Neuronal stem cell (in vitro differentiated cells): ENCODE results near the gene RORC.

Source experiments
- DNase-seq: peaks from one replicate; pipeline ENCODE4 v3.0.0-alpha.2; 2013; ENCODE audit warnings: low spot score
- H2AFZ ChIP-seq: one replicate; pipeline ENCODE4 v1.6.1; 2013; ENCODE audit warnings: mild to moderate bottlenecking, low read length, inconsistent platforms
- H2AK5ac ChIP-seq: 2 replicates; pipeline ENCODE4 v1.6.1; 2013; ENCODE audit warnings: low read depth, mild to moderate bottlenecking, inconsistent platforms, low read length, moderate library complexity, mixed read lengths
- H2BK120ac ChIP-seq: 2 replicates; pipeline ENCODE4 v1.6.1; 2013; ENCODE audit warnings: low read depth, mild to moderate bottlenecking, inconsistent platforms, low read length, moderate library complexity, mixed read lengths
- H2BK12ac ChIP-seq: one replicate; pipeline ENCODE4 v1.6.1; 2013; ENCODE audit warnings: low read length, inconsistent platforms
- H2BK15ac ChIP-seq: 2 replicates; pipeline ENCODE4 v1.6.1; 2013; ENCODE audit warnings: mild to moderate bottlenecking, low read length, inconsistent platforms, mixed read lengths
- H2BK5ac ChIP-seq: one replicate; pipeline ENCODE4 v1.6.1; 2013; ENCODE audit warnings: inconsistent platforms, mild to moderate bottlenecking, low read length, moderate library complexity
- H3K14ac ChIP-seq: one replicate; pipeline ENCODE4 v1.6.1; 2013; ENCODE audit warnings: low read length, inconsistent platforms
- H3K18ac ChIP-seq: 2 replicates; pipeline ENCODE4 v1.6.1; 2013; ENCODE audit warnings: low read length, inconsistent platforms
- H3K23ac ChIP-seq: 2 replicates; pipeline ENCODE4 v1.6.1; 2013; ENCODE audit warnings: low read depth, mild to moderate bottlenecking, mixed read lengths, low read length, inconsistent platforms; ENCODE audit not compliant: poor library complexity
- H3K27ac ChIP-seq: replicated peaks from 3 replicates; pipeline ENCODE4 v1.5.1; 2013; ENCODE audit warnings: low read length, inconsistent platforms
- H3K27me3 ChIP-seq, 3 experiments: 2 replicates each; pipeline ENCODE4 v1.6.1; 2013; ENCODE audit warnings: low read length in 3 of 3, mild to moderate bottlenecking in 2 of 3, inconsistent platforms in 1 of 3, low read depth in 1 of 3, mixed read lengths in 1 of 3, moderate library complexity in 1 of 3; ENCODE audit not compliant: control insufficient read depth in 3 of 3, insufficient read depth in 3 of 3
- H3K36me3 ChIP-seq, 2 donors: replicated peaks in 1 of 2; 2 replicates each; pipeline ENCODE4 v1.6.1; 2013; ENCODE audit warnings: low read length in 2 of 2; ENCODE audit not compliant: control insufficient read depth in 2 of 2, insufficient read depth in 2 of 2
- H3K4ac ChIP-seq: 2 replicates; pipeline ENCODE4 v1.6.1; 2013; ENCODE audit warnings: inconsistent platforms, mild to moderate bottlenecking, low read length, moderate library complexity
- H3K4me1 ChIP-seq, 2 donors: 1 replicate in 1 of 2; 2 replicates in 1 of 2; pipeline ENCODE4 v1.6.1; 2013; ENCODE audit warnings: low read length in 2 of 2, low read depth in 1 of 2; ENCODE audit not compliant: control insufficient read depth in 2 of 2, insufficient read depth in 1 of 2
- H3K4me2 ChIP-seq: one replicate; pipeline ENCODE4 v1.6.1; 2013; ENCODE audit warnings: mild to moderate bottlenecking, low read length, inconsistent platforms; ENCODE audit not compliant: insufficient read depth, poor library complexity, severe bottlenecking
- H3K4me3 ChIP-seq, 2 donors: 2 replicates each; pipeline ENCODE4 v1.5.1; 2013; ENCODE audit warnings: low read length in 2 of 2, mild to moderate bottlenecking in 2 of 2, inconsistent platforms in 1 of 2, moderate library complexity in 1 of 2
- H3K79me1 ChIP-seq: one replicate; pipeline ENCODE4 v1.6.1; 2013; ENCODE audit warnings: low read depth, mild to moderate bottlenecking, inconsistent platforms, low read length, moderate library complexity
- H3K9ac ChIP-seq: one replicate; pipeline ENCODE4 v1.6.1; 2013; ENCODE audit warnings: mild to moderate bottlenecking, low read depth, low read length, inconsistent platforms; ENCODE audit not compliant: poor library complexity
- H3K9me3 ChIP-seq, 2 donors: replicated peaks in 1 of 2; 2 replicates each; pipeline versions ENCODE3 to v1.6.1; 2013; ENCODE audit warnings: low read length in 2 of 2, mild to moderate bottlenecking in 2 of 2, inconsistent platforms in 1 of 2, low read depth in 1 of 2, mixed read lengths in 1 of 2, moderate library complexity in 1 of 2; ENCODE audit not compliant: control insufficient read depth in 2 of 2, insufficient read depth in 1 of 2
- H4K8ac ChIP-seq: one replicate; pipeline ENCODE4 v1.6.1; 2013; ENCODE audit warnings: low read depth, mild to moderate bottlenecking, inconsistent platforms, low read length, moderate library complexity
- H4K91ac ChIP-seq: one replicate; pipeline ENCODE4 v1.6.1; 2013; ENCODE audit warnings: low read length, low read depth, mild to moderate bottlenecking, inconsistent platforms; ENCODE audit not compliant: poor library complexity
- WGBS, 2 donors: extraction: QIAGEN DNeasy Blood & Tissue Kit; methylation state at CpG; one replicate each; pipeline ENCODE4 v1.1.7; 2013; ENCODE audit warnings: missing lambda C conversion rate in 2 of 2, mixed read lengths in 1 of 2; ENCODE audit not compliant: insufficient read length in 2 of 2, insufficient replicate concordance in 1 of 2; ENCODE audit errors: extremely low coverage in 2 of 2; 5-methylcytosine and 5-hydroxymethylcytosine counted together

The RORC gene

GRCh38 chr1:151853411-151853943, 21.9 kb upstream of the RORC start, which contains the start of gene THEM5:
TSS of gene THEM5 (minus strand) at chr1:151853712. CDS start at chr1:151853565, 147 bp downstream.
- no peak within 1 kb of the TSS for H2BK12ac ChIP-seq
- H3K36me3 ChIP-seq = no peaks in the 10 kb centered on the region
- no peaks in the 10 kb centered on the region for H3K9me3 ChIP-seq
- WGBS, 2 donors = no CpG with 5 or more reads among the region's 5 CpGs
- peak within 1 kb of the TSS; percentile 68 for H2AK5ac ChIP-seq
- no peak within 1 kb of the TSS for H3K9ac ChIP-seq
- no peaks in the 10 kb centered on the region for H3K79me1 ChIP-seq
- no peak for DNase-seq
- peaks cover 0 to 1% of the 10 kb centered on the region in 2 donors for H3K4me1 ChIP-seq
- H3K18ac ChIP-seq = no peak within 1 kb of the TSS
- peak within 1 kb of the TSS; percentile 39 for H2BK5ac ChIP-seq
- no peak within 1 kb of the TSS for H2BK120ac ChIP-seq
- H4K8ac ChIP-seq = peak within 1 kb of the TSS; percentile 56
- no peak within 1 kb of the TSS for H2AFZ ChIP-seq
- H3K27ac ChIP-seq = no peak within 1 kb of the TSS
- peaks cover 0 to 64% (median 0%) of the 10 kb centered on the region in 3 experiments for H3K27me3 ChIP-seq
- H3K14ac ChIP-seq = no peak within 1 kb of the TSS
- H3K23ac ChIP-seq = peak within 1 kb of the TSS; percentile 44
- H4K91ac ChIP-seq = no peak within 1 kb of the TSS
- no peak within 1 kb of the TSS for H3K4me3 ChIP-seq
- H3K4me2 ChIP-seq = no peak within 1 kb of the TSS
- H2BK15ac ChIP-seq = no peak within 1 kb of the TSS
- no peak within 1 kb of the TSS for H3K4ac ChIP-seq

GRCh38 chr1:151852733-151853132, 21.1 kb upstream of the RORC start:
- Histone ChIP-seq H2AFZ (no peak overlapping the region), H4K8ac (no peak overlapping the region), H3K18ac (no peak overlapping the region), H3K9ac (no peak overlapping the region), H4K91ac (no peak overlapping the region), H3K4me2 (no peak overlapping the region), H3K4me1 (peaks cover 0 to 1% of the 10 kb centered on the region in 2 donors), H3K27ac (no peak overlapping the region), H2BK12ac (no peak overlapping the region), H2BK5ac (no peak overlapping the region), H3K27me3 (peaks cover 0 to 64% (median 0%) of the 10 kb centered on the region in 3 experiments), H3K4me3 (no peak overlapping the region), H3K9me3 (no peaks in the 10 kb centered on the region), H3K4ac (no peak overlapping the region), H3K36me3 (no peaks in the 10 kb centered on the region), H2AK5ac (peak overlapping the region; percentile 11), H2BK120ac (no peak overlapping the region), H3K23ac (peak overlapping the region; percentile 44), H3K14ac (no peak overlapping the region), H2BK15ac (no peak overlapping the region), H3K79me1 (no peaks in the 10 kb centered on the region)
- no peak for DNase-seq
- WGBS, 2 donors = no CpG with 5 or more reads among the region's 4 CpGs

- H2BK15ac ChIP-seq = no peak overlapping the region
- H4K8ac ChIP-seq = no peak overlapping the region
- no CpG with 5 or more reads among the region's 8 CpGs for WGBS, 2 donors
- peak overlapping the region; percentile 17 for H3K4ac ChIP-seq
- DNase-seq = no peak
- no peaks in the 10 kb centered on the region for H3K79me1 ChIP-seq
- peak overlapping the region; percentile 21 for H3K9ac ChIP-seq
- peak overlapping the region; percentile 2 for H4K91ac ChIP-seq
- peak overlapping the region; percentile 56 for H2AK5ac ChIP-seq
- no peaks in the 10 kb centered on the region for H3K36me3 ChIP-seq
- H3K27ac ChIP-seq = no peak overlapping the region
- H3K23ac ChIP-seq = no peak overlapping the region
- H3K14ac ChIP-seq = peak overlapping the region; percentile 71
- peak overlapping the region; percentile 75 for H2BK5ac ChIP-seq
- no peak overlapping the region for H2BK120ac ChIP-seq
- peaks cover 0 to 64% (median 0%) of the 10 kb centered on the region in 3 experiments for H3K27me3 ChIP-seq
- peaks cover 0 to 1% of the 10 kb centered on the region in 2 donors for H3K4me1 ChIP-seq
- H2AFZ ChIP-seq = no peak overlapping the region
- no peak overlapping the region for H3K4me3 ChIP-seq
- H2BK12ac ChIP-seq = no peak overlapping the region
- peak overlapping the region; percentile 19 for H3K18ac ChIP-seq
- no peaks in the 10 kb centered on the region for H3K9me3 ChIP-seq
- H3K4me2 ChIP-seq = no peak overlapping the region
These were observed 20.3 kb upstream of the RORC start for GRCh38 chr1:151851886-151852285.

DNA sequence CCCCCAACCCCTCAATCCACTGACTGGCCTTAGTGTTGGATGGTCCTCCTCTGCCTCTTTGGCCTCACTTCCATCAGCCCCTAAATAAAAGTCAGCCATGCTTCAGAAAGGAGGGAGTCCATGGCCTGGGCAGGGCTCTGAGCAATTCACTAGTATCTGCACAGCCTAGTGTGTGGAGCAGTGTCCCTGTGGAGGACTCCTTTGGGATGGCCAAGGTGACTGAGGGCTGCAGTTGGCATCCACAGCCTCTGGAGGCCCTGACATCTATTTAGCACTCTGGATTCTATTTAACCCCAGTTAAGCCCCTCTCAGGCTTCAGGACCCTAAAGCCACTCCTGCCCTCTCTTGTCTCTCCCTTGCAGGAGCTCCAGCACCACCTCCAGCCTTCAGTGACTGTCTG, 18.3 kb upstream of the RORC start:
- no peak overlapping the region for H3K18ac ChIP-seq
- DNase-seq = no peak

More for the DNA sequence above, 18.3 kb upstream of the RORC start:
- no peak overlapping the region for H2AK5ac ChIP-seq
- H4K8ac ChIP-seq = no peak overlapping the region
- H2AFZ ChIP-seq = no peak overlapping the region
- H3K23ac ChIP-seq = no peak overlapping the region
- no peaks in the 10 kb centered on the region for H3K79me1 ChIP-seq
- no peak overlapping the region for H3K4me3 ChIP-seq
- H3K14ac ChIP-seq = no peak overlapping the region
- peaks cover 0 to 1% of the 10 kb centered on the region in 2 donors for H3K4me1 ChIP-seq
- H4K91ac ChIP-seq = no peak overlapping the region
- H3K9ac ChIP-seq = no peak overlapping the region
- H3K9me3 ChIP-seq = no peaks in the 10 kb centered on the region
- H2BK15ac ChIP-seq = no peak overlapping the region
- H3K4ac ChIP-seq = no peak overlapping the region
- H2BK120ac ChIP-seq = no peak overlapping the region
- peaks cover 0 to 74% (median 0%) of the 10 kb centered on the region in 3 experiments for H3K27me3 ChIP-seq
- H3K27ac ChIP-seq = no peak overlapping the region
- no peak overlapping the region for H3K4me2 ChIP-seq
- no peaks in the 10 kb centered on the region for H3K36me3 ChIP-seq
- no peak overlapping the region for H2BK5ac ChIP-seq
- H2BK12ac ChIP-seq = no peak overlapping the region
